ENCODE results near the gene DCBLD2. TPM values are rescaled to one million over a fixed set of nuclear protein-coding genes. Genes with fewer than 3 reads are reported as not detected.

The DCBLD2 gene
- polyA plus RNA-seq, 2 donors: 2.5 to 3.0 TPM

DNA sequence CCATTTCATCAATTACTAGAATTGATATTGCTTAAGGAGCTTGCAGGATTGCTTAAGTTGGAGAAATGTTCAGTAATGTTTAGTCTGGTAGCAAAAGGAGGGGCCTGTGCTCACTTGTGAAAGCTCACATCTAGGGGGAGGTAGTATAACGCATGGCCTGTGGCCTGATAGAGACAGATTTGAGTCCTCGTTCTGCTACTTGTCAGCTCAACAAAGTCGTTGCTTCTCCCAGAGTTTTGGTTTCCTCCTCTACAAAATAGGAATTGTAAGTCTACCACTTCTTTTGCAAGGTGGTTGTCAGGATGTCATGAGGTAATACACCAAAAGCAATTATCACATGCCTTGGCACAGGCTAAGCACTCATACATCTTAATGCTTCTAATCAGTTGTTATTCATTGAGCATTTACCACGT, 137.0 kb downstream of the DCBLD2 start:
- no peaks in the 10 kb centered on the region for H3K9me3 ChIP-seq (ENCODE audit: control insufficient read depth in 2 of 2, insufficient read depth in 1 of 2, low read depth in 1 of 2, low read length in 1 of 2)
- H3K27me3 ChIP-seq (ENCODE audit: control insufficient read depth in 1 of 2, insufficient read depth in 2 of 2, low read length in 2 of 2): no peaks in the 10 kb centered on the region
- no peak overlapping the region for H3K4me3 ChIP-seq (ENCODE audit: low read depth in 1 of 2, low read length in 2 of 2)
- H3K36me3 ChIP-seq (ENCODE audit: control insufficient read depth in 2 of 2, insufficient read depth in 2 of 2, low read length in 1 of 2): no peaks in the 10 kb centered on the region
- 46 to 58% methylated on average over 4 of the region's 4 CpGs for WGBS, 2 donors
- no peak overlapping the region for H3K27ac ChIP-seq (ENCODE audit: low read depth in 2 of 2, low read length in 1 of 2)
- no peaks in the 10 kb centered on the region for H3K4me1 ChIP-seq (ENCODE audit: control insufficient read depth in 2 of 2, insufficient read depth in 2 of 2, low read length in 1 of 2)

DNA sequence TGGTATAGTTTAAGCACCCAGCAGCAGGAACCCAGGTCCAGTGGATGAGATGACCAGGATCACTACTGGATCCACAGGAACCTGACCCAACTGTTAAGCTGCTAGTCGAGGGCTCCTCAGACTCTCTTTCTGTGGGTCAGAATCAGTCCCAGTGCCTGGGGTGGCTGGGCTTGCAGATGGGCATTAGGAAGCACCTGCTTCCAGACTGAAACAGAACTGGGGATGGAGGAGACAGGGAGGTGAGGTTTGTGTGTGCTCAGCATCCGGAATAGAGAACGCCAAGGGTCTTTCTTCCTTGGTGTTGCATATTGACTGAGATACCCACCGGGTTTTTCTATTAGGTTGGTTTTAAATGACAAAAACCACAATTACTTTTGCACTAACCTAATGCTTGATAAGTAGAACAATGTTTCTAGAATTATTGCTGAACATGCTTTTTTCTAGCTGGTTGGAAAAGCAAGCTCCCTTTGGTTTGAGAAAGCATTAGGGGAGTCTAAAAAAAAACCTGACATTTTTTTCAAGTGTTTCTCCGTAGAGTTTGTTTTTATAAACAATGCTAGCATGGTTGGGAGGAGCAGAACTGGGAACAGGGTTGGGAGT, 137.6 kb downstream of the DCBLD2 start:
- H3K27ac ChIP-seq (ENCODE audit: low read depth in 2 of 2, low read length in 1 of 2): no peak overlapping the region
- 49 to 60% methylated on average over 5 of the region's 5 CpGs for WGBS, 2 donors
- no peak overlapping the region for H3K4me3 ChIP-seq (ENCODE audit: low read depth in 1 of 2, low read length in 2 of 2)
- H3K9me3 ChIP-seq (ENCODE audit: control insufficient read depth in 2 of 2, insufficient read depth in 1 of 2, low read depth in 1 of 2, low read length in 1 of 2): no peaks in the 10 kb centered on the region
- no peaks in the 10 kb centered on the region for H3K4me1 ChIP-seq (ENCODE audit: control insufficient read depth in 2 of 2, insufficient read depth in 2 of 2, low read length in 1 of 2)
- H3K36me3 ChIP-seq (ENCODE audit: control insufficient read depth in 2 of 2, insufficient read depth in 2 of 2, low read length in 1 of 2): no peaks in the 10 kb centered on the region
- no peaks in the 10 kb centered on the region for H3K27me3 ChIP-seq (ENCODE audit: control insufficient read depth in 1 of 2, insufficient read depth in 2 of 2, low read length in 2 of 2)

- Histone ChIP-seq H3K4me1 (ENCODE audit: control insufficient read depth in 2 of 2, insufficient read depth in 2 of 2, low read length in 1 of 2) (no peaks in the 10 kb centered on the region), H3K36me3 (ENCODE audit: control insufficient read depth in 2 of 2, insufficient read depth in 2 of 2, low read length in 1 of 2) (no peaks in the 10 kb centered on the region), H3K27ac (ENCODE audit: low read depth in 2 of 2, low read length in 1 of 2) (no peak within 1 kb of the TSS), H3K9me3 (ENCODE audit: control insufficient read depth in 2 of 2, insufficient read depth in 1 of 2, low read depth in 1 of 2, low read length in 1 of 2) (no peaks in the 10 kb centered on the region), H3K4me3 (ENCODE audit: low read depth in 1 of 2, low read length in 2 of 2) (no peak within 1 kb of the TSS), H3K27me3 (ENCODE audit: control insufficient read depth in 1 of 2, insufficient read depth in 2 of 2, low read length in 2 of 2) (no peaks in the 10 kb centered on the region)
- 66 to 67% methylated on average over 1 of the region's 1 CpG for WGBS, 2 donors
Measured at GRCh38 chr3:98763076-98763475, 138.4 kb downstream of the DCBLD2 start, which contains the start of gene ST3GAL6. TSS of gene ST3GAL6 (plus strand) at chr3:98763340. CDS start at chr3:98768441, 5,101 bp downstream.

DNA sequence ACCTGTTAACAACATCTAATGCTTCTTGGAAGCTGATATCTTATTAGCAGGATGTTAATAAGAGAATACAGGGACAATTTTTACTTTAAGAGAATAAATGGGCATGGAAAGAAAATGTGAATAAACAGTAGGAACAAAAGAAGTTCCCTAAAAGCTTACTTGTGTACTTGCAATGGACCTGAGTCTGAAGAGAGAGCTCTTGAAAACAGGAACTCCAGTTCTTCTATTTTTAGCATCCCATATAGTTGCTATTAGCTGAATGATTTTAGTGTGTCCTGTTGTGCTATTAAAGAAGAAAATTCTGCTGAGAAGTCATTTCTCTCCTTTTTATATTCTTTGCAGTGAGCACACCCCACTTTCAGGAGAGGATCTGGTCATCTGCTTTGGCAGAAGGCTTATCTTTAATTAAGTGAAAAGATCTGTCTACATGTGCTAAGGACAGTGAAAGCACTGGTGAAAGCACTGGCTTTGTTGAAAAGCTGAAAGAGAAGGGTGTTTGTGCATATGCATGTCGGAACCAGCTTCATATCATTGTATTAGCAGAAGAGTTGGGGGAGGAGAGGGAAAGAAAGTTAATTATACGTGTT, 139.8 kb downstream of the DCBLD2 start:
- H3K27me3 ChIP-seq (ENCODE audit: control insufficient read depth in 1 of 2, insufficient read depth in 2 of 2, low read length in 2 of 2): no peaks in the 10 kb centered on the region
- WGBS, 2 donors: 77 to 79% methylated on average over 2 of the region's 2 CpGs
- H3K9me3 ChIP-seq (ENCODE audit: control insufficient read depth in 2 of 2, insufficient read depth in 1 of 2, low read depth in 1 of 2, low read length in 1 of 2): no peaks in the 10 kb centered on the region
- no peaks in the 10 kb centered on the region for H3K36me3 ChIP-seq (ENCODE audit: control insufficient read depth in 2 of 2, insufficient read depth in 2 of 2, low read length in 1 of 2)
- no peak overlapping the region for H3K27ac ChIP-seq (ENCODE audit: low read depth in 2 of 2, low read length in 1 of 2)
- H3K4me1 ChIP-seq (ENCODE audit: control insufficient read depth in 2 of 2, insufficient read depth in 2 of 2, low read length in 1 of 2): no peaks in the 10 kb centered on the region
- H3K4me3 ChIP-seq (ENCODE audit: low read depth in 1 of 2, low read length in 2 of 2): no peak overlapping the region

DNA sequence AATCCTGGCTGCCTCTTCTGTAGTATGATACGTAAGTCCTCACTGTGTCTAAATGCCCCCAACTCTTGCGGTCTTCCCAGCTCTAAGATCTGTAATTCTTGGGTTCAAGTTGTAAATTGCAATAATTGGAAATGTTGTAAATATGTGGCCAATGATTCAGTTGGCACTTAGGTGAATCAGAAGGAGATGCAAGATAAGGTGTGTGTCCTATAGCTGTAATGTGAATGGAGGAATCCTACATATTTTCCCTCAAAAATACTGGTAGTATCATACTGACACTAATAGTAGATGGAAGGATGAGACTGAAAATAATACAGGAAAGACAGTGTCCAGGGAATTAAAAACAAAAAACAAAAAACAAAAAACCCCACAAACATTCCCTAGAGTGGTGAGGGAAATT, 141.9 kb downstream of the DCBLD2 start:
- Histone ChIP-seq H3K4me1 (ENCODE audit: control insufficient read depth in 2 of 2, insufficient read depth in 2 of 2, low read length in 1 of 2) (no peaks in the 10 kb centered on the region), H3K36me3 (ENCODE audit: control insufficient read depth in 2 of 2, insufficient read depth in 2 of 2, low read length in 1 of 2) (no peaks in the 10 kb centered on the region), H3K27me3 (ENCODE audit: control insufficient read depth in 1 of 2, insufficient read depth in 2 of 2, low read length in 2 of 2) (no peaks in the 10 kb centered on the region), H3K9me3 (ENCODE audit: control insufficient read depth in 2 of 2, insufficient read depth in 1 of 2, low read depth in 1 of 2, low read length in 1 of 2) (no peaks in the 10 kb centered on the region), H3K27ac (ENCODE audit: low read depth in 2 of 2, low read length in 1 of 2) (no peak overlapping the region), H3K4me3 (ENCODE audit: low read depth in 1 of 2, low read length in 2 of 2) (no peak overlapping the region)
- 97 to 98% methylated on average over 2 of the region's 2 CpGs for WGBS, 2 donors

DNA sequence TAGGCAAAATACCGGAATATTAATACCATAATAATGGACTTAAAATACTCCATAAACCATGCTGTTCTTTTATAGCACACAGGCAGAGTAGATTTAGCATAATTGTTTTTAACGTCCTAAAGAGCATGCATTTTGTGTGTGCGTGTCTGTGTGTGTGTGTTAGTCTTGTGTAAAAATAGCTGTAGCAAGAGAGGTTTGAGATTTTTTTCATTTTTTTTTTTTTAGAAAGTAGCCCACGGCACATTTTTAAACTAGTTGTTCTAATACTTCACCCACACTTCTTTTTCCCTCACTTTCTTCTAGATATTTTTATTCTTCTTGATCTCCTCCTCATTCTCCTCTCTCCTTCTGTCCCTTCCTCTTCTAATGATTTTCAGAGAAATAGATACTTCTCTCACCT, 145.9 kb downstream of the DCBLD2 start:
- WGBS, 2 donors: 68 to 75% methylated on average over 4 of the region's 4 CpGs
- Histone ChIP-seq H3K27me3 (ENCODE audit: control insufficient read depth in 1 of 2, insufficient read depth in 2 of 2, low read length in 2 of 2) (no peaks in the 10 kb centered on the region), H3K27ac (ENCODE audit: low read depth in 2 of 2, low read length in 1 of 2) (no peak overlapping the region), H3K4me1 (ENCODE audit: control insufficient read depth in 2 of 2, insufficient read depth in 2 of 2, low read length in 1 of 2) (no peaks in the 10 kb centered on the region), H3K9me3 (ENCODE audit: control insufficient read depth in 2 of 2, insufficient read depth in 1 of 2, low read depth in 1 of 2, low read length in 1 of 2) (no peaks in the 10 kb centered on the region), H3K36me3 (ENCODE audit: control insufficient read depth in 2 of 2, insufficient read depth in 2 of 2, low read length in 1 of 2) (no peaks in the 10 kb centered on the region), H3K4me3 (ENCODE audit: low read depth in 1 of 2, low read length in 2 of 2) (no peak overlapping the region)

DNA sequence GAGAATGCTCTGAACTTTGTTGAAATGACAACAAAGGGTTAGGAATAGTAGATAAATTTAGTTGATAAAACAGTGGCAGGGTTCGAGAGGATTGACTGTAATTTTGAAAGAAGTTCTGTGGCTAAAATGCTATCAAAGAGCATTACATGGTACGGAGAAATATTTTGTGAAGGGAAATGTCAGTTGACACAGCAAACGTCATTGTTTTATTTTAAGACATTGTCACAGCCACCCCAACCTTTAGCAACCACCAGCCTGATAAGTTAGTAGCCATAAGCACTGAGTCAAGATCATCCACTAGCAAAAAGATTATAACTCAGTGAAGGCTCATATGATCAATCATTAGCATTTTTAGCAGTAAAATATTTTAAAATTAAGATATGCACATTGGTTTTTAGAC, 147.0 kb downstream of the DCBLD2 start:
- no peaks in the 10 kb centered on the region for H3K36me3 ChIP-seq (ENCODE audit: control insufficient read depth in 2 of 2, insufficient read depth in 2 of 2, low read length in 1 of 2)
- H3K4me3 ChIP-seq (ENCODE audit: low read depth in 1 of 2, low read length in 2 of 2): no peak overlapping the region
- no peaks in the 10 kb centered on the region for H3K9me3 ChIP-seq (ENCODE audit: control insufficient read depth in 2 of 2, insufficient read depth in 1 of 2, low read depth in 1 of 2, low read length in 1 of 2)
- H3K4me1 ChIP-seq (ENCODE audit: control insufficient read depth in 2 of 2, insufficient read depth in 2 of 2, low read length in 1 of 2): no peaks in the 10 kb centered on the region
- no peak overlapping the region for H3K27ac ChIP-seq (ENCODE audit: low read depth in 2 of 2, low read length in 1 of 2)
- 65 to 72% methylated on average over 3 of the region's 3 CpGs for WGBS, 2 donors
- no peaks in the 10 kb centered on the region for H3K27me3 ChIP-seq (ENCODE audit: control insufficient read depth in 1 of 2, insufficient read depth in 2 of 2, low read length in 2 of 2)

- WGBS, 2 donors: 68 to 100% methylated on average over 1 of the region's 1 CpG
- H3K4me3 ChIP-seq (ENCODE audit: low read depth in 1 of 2, low read length in 2 of 2): no peak overlapping the region
- no peaks in the 10 kb centered on the region for H3K36me3 ChIP-seq (ENCODE audit: control insufficient read depth in 2 of 2, insufficient read depth in 2 of 2, low read length in 1 of 2)
- H3K4me1 ChIP-seq (ENCODE audit: control insufficient read depth in 2 of 2, insufficient read depth in 2 of 2, low read length in 1 of 2): no peaks in the 10 kb centered on the region
- no peaks in the 10 kb centered on the region for H3K9me3 ChIP-seq (ENCODE audit: control insufficient read depth in 2 of 2, insufficient read depth in 1 of 2, low read depth in 1 of 2, low read length in 1 of 2)
- H3K27me3 ChIP-seq (ENCODE audit: control insufficient read depth in 1 of 2, insufficient read depth in 2 of 2, low read length in 2 of 2): no peaks in the 10 kb centered on the region
- no peak overlapping the region for H3K27ac ChIP-seq (ENCODE audit: low read depth in 2 of 2, low read length in 1 of 2)
Measured at GRCh38 chr3:98750276-98750919, 151.1 kb downstream of the DCBLD2 start.

DNA sequence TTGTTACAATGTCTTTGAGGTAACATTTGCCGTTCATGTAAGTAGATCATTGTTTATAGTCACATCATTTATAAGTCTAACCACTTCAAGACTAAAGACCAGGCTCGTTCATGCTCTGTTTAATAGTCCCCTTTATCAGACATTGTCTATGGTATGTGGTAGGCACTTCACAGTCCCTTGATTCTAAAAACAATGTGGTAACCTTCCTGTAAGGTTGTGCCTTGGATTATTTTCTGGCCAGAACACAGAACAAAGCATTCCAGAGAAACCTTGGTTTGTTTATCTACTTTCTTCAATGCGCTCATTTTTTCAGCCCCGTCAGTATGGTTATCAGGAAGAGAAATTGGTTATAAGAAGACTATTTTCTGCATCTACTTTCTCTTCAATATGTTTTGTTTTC, 154.6 kb downstream of the DCBLD2 start:
- Histone ChIP-seq H3K27me3 (ENCODE audit: control insufficient read depth in 1 of 2, insufficient read depth in 2 of 2, low read length in 2 of 2) (no peaks in the 10 kb centered on the region), H3K4me1 (ENCODE audit: control insufficient read depth in 2 of 2, insufficient read depth in 2 of 2, low read length in 1 of 2) (no peaks in the 10 kb centered on the region), H3K4me3 (ENCODE audit: low read depth in 1 of 2, low read length in 2 of 2) (no peak overlapping the region), H3K36me3 (ENCODE audit: control insufficient read depth in 2 of 2, insufficient read depth in 2 of 2, low read length in 1 of 2) (no peaks in the 10 kb centered on the region), H3K9me3 (ENCODE audit: control insufficient read depth in 2 of 2, insufficient read depth in 1 of 2, low read depth in 1 of 2, low read length in 1 of 2) (no peaks in the 10 kb centered on the region), H3K27ac (ENCODE audit: low read depth in 2 of 2, low read length in 1 of 2) (no peak overlapping the region)
- 66 to 84% methylated on average over 4 of the region's 4 CpGs for WGBS, 2 donors

GRCh38 chr3:98746122-98746521, 155.4 kb downstream of the DCBLD2 start:
- H3K27me3 ChIP-seq (ENCODE audit: control insufficient read depth in 1 of 2, insufficient read depth in 2 of 2, low read length in 2 of 2): no peaks in the 10 kb centered on the region
- 79 to 81% methylated on average over 4 of the region's 4 CpGs for WGBS, 2 donors
- no peaks in the 10 kb centered on the region for H3K36me3 ChIP-seq (ENCODE audit: control insufficient read depth in 2 of 2, insufficient read depth in 2 of 2, low read length in 1 of 2)
- H3K27ac ChIP-seq (ENCODE audit: low read depth in 2 of 2, low read length in 1 of 2): no peak overlapping the region
- H3K4me3 ChIP-seq (ENCODE audit: low read depth in 1 of 2, low read length in 2 of 2): no peak overlapping the region
- no peaks in the 10 kb centered on the region for H3K4me1 ChIP-seq (ENCODE audit: control insufficient read depth in 2 of 2, insufficient read depth in 2 of 2, low read length in 1 of 2)
- H3K9me3 ChIP-seq (ENCODE audit: control insufficient read depth in 2 of 2, insufficient read depth in 1 of 2, low read depth in 1 of 2, low read length in 1 of 2): no peaks in the 10 kb centered on the region

Data from esophagus (tissue), 2 donors.